CD4-positive, alpha-beta memory T cell (primary cell): ENCODE data around the gene LRRC4B. TPM values are rescaled to one million over a fixed set of nuclear protein-coding genes. Genes with fewer than 3 reads are reported as not detected.

Source experiments
- CTCF ChIA-PET: fragments of 350-600 bp; sonication (Branson Sonifier 250); formaldehyde crosslinking; loops from one replicate; lab custom pipeline; 2021; ENCODE audit warnings: inconsistent platforms; ENCODE audit not compliant: partially characterized antibody; lab: Charles Lee
- POLR2A ChIA-PET: fragments of 350-600 bp; sonication (Branson Sonifier 250); formaldehyde crosslinking; loops from one replicate; lab custom pipeline; 2021; ENCODE audit not compliant: partially characterized antibody; lab: Charles Lee
- DNase-seq, 5 donors: peaks; one replicate each; pipeline versions ENCODE4 v3.0.0 to v3.0.0-alpha.2; 2020 to 2022; ENCODE audit warnings: mixed read lengths in 1 of 5
- H3K27ac ChIP-seq: one replicate; pipeline ENCODE4 v1.7.0; 2013; ENCODE audit warnings: low read depth, low read length
- H3K27me3 ChIP-seq: 2 replicates; pipeline ENCODE4 v1.7.0; 2013; ENCODE audit warnings: mild to moderate bottlenecking, low read length, moderate library complexity; ENCODE audit not compliant: insufficient read depth
- H3K36me3 ChIP-seq: 2 replicates; pipeline ENCODE4 v1.7.0; 2013; ENCODE audit warnings: mild to moderate bottlenecking, low read length, moderate library complexity; ENCODE audit not compliant: insufficient read depth
- H3K4me1 ChIP-seq: 2 replicates; pipeline ENCODE4 v1.7.0; 2013; ENCODE audit warnings: mild to moderate bottlenecking, low read length, moderate library complexity; ENCODE audit not compliant: insufficient read depth
- H3K4me3 ChIP-seq, 2 donors: one replicate each; pipeline ENCODE4 v1.7.0; 2013; ENCODE audit warnings: low read length in 2 of 2, mild to moderate bottlenecking in 1 of 2
- H3K9me3 ChIP-seq, 2 donors: one replicate each; pipeline ENCODE4 v1.7.0; 2013; ENCODE audit warnings: low read length in 2 of 2, control low read depth in 1 of 2; ENCODE audit not compliant: control insufficient read depth in 1 of 2
- H3K27ac Mint-ChIP-seq, 7 donors: one replicate each; pipeline ENCODE4 v1.8.0; 2020 to 2021; ENCODE audit warnings: mixed read lengths in 7 of 7, mild to moderate bottlenecking in 6 of 7, inconsistent platforms in 3 of 7, moderate library complexity in 3 of 7
- H3K27me3 Mint-ChIP-seq, 2 donors: one replicate each; pipeline ENCODE4 v1.8.0; 2020 to 2021; ENCODE audit warnings: mixed read lengths in 2 of 2
- H3K36me3 Mint-ChIP-seq, 2 donors: one replicate each; pipeline ENCODE4 v1.8.0; 2020 to 2021; ENCODE audit warnings: mixed read lengths in 2 of 2, inconsistent platforms in 1 of 2, mild to moderate bottlenecking in 1 of 2
- H3K4me1 Mint-ChIP-seq, 4 donors: one replicate each; pipeline ENCODE4 v1.8.0; 2020 to 2021; ENCODE audit warnings: mixed read lengths in 4 of 4, mild to moderate bottlenecking in 1 of 4
- H3K4me3 Mint-ChIP-seq, 8 donors: one replicate each; pipeline ENCODE4 v1.8.0; 2020 to 2021; ENCODE audit warnings: mixed read lengths in 8 of 8, mild to moderate bottlenecking in 7 of 8, moderate library complexity in 6 of 8, inconsistent platforms in 3 of 8
- H3K9me3 Mint-ChIP-seq, 8 donors: one replicate each; pipeline ENCODE4 v1.8.0; 2020 to 2021; ENCODE audit warnings: mixed read lengths in 8 of 8, mild to moderate bottlenecking in 5 of 8, inconsistent platforms in 3 of 8, moderate library complexity in 1 of 8
- intact Hi-C: fragments of 100-400 bp; cut with micrococcal nuclease; formaldehyde crosslinking; loops from one replicate; pipeline ENCODE4 v1.15.1; 2023
- polyA plus RNA-seq, 2 donors: library from polyadenylated mRNA; unstranded; fragments of 300-500 nt; fragmentation: Illumina TruSeq; gene quantifications; one replicate each; pipeline ENCODE4 v1.2.3, GENCODE V29; 2021
- total RNA-seq, 2 experiments: library from RNA; stranded (reverse); gene quantifications; one replicate each; pipeline ENCODE4 v1.2.3, GENCODE V29; 2021

The LRRC4B gene
- total and polyA plus RNA-seq, 4 experiments from 2014 or later: 0.08 TPM; not detected in 3

DNA sequence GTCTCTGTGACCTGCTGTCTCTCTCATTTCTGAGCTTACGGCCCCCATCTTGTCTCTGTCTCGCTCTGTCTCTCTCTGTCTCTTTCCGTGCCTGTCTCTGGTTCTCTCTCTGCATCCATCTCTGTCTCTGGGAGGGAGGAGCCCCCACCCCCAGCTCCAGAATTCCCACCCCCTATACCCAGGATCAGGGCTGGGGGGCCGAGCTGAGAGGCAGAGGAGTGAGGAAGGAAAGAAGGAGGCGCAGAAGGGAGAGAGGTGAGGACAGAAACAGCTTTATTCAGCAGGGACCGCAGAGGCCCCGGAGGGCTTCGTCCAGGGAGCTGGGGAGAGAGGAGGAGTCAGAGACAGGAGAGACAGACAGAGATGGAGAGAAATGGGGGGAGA lies 71.2 kb downstream of the LRRC4B start:
- no peak overlapping the region for H3K4me3 ChIP-seq
- ChIA-PET CTCF (no interaction called here), POLR2A (interaction anchor here (1.4 kb wide), 1 partner anchor 14 kb away, joined by 5 read pairs; the partner anchor contains the start of gene JOSD2)
- H3K9me3 Mint-ChIP-seq: no peaks in the 10 kb centered on the region
- H3K27ac ChIP-seq: no peak overlapping the region
- H3K27me3 ChIP-seq: no peaks in the 10 kb centered on the region
- no peaks in the 10 kb centered on the region for H3K9me3 ChIP-seq
- H3K4me1 ChIP-seq: peaks cover 3% of the 10 kb centered on the region
- H3K36me3 Mint-ChIP-seq: peaks cover 1 to 7% of the 10 kb centered on the region in 2 donors
- no peak overlapping the region for H3K27ac Mint-ChIP-seq
- H3K4me3 Mint-ChIP-seq: no peak overlapping the region
- H3K27me3 Mint-ChIP-seq: no peaks in the 10 kb centered on the region
- no peaks in the 10 kb centered on the region for H3K36me3 ChIP-seq
- H3K4me1 Mint-ChIP-seq: peaks cover 4 to 5% (median 5%) of the 10 kb centered on the region in 4 donors
- DNase-seq: peak in 1 of 5 donors; percentile 2
- intact Hi-C loops: no loop called here

DNA sequence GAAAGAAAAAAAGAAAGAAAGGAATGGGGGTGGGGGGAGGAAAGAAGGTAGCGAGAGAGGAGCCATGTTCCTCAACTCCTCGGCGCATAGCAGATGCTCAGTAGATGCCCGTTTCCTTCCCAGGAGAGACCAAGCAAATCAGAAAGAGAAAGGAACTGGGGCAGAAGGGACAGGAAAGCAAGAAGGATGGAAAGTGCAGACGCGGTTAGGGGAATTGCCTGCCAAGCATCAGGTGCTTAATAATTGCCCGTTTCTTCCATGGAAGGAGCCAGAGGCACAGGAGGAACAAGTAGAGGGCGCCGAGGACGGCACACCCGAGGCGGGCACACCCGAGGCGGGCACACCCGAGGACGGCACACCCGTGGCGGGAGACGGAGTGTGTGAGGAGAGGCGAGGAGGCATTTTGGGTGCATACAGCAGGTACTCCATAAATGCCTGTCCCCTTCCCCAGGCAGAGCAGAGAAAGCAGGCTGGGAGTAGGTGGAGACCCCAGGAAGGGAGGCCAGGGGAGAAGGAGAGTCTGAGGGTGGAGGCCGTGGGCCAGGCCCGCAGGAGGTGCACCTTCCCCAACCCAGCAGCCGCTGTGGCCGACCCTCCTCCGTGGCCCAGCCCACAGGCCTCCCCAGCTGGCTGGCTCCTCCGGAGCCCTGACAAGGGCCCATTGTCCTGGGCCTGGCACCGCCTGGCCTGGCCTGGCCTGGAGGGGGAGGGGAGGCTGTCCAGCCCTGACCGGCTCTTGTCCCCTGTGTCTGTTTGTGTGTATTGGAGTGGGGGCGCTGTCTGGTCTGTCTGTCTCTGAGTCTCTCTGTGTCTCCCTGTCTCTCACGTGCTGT lies 71.8 kb downstream of the LRRC4B start:
- H3K36me3 Mint-ChIP-seq: peaks cover 3 to 7% of the 10 kb centered on the region in 2 donors
- H3K4me1 Mint-ChIP-seq: peaks cover 10 to 11% (median 11%) of the 10 kb centered on the region in 4 donors
- Histone ChIP-seq H3K27ac (no peak overlapping the region), H3K4me1 (peaks cover 9% of the 10 kb centered on the region), H3K36me3 (no peaks in the 10 kb centered on the region), H3K4me3 (no peak overlapping the region), H3K27me3 (no peaks in the 10 kb centered on the region), H3K9me3 (no peaks in the 10 kb centered on the region)
- H3K9me3 Mint-ChIP-seq: no peaks in the 10 kb centered on the region
- ChIA-PET POLR2A (interaction anchor here (1.4 kb wide), 1 partner anchor 15 kb away, joined by 5 read pairs; the partner anchor contains the start of gene JOSD2), CTCF (no interaction called here)
- peak in 1 of 5 donors; percentile 9 for DNase-seq
- H3K27me3 Mint-ChIP-seq: no peaks in the 10 kb centered on the region
- H3K27ac Mint-ChIP-seq: peak overlapping the region in 1 of 7 donors; percentile 29
- intact Hi-C loops: no loop called here
- no peak overlapping the region for H3K4me3 Mint-ChIP-seq

DNA sequence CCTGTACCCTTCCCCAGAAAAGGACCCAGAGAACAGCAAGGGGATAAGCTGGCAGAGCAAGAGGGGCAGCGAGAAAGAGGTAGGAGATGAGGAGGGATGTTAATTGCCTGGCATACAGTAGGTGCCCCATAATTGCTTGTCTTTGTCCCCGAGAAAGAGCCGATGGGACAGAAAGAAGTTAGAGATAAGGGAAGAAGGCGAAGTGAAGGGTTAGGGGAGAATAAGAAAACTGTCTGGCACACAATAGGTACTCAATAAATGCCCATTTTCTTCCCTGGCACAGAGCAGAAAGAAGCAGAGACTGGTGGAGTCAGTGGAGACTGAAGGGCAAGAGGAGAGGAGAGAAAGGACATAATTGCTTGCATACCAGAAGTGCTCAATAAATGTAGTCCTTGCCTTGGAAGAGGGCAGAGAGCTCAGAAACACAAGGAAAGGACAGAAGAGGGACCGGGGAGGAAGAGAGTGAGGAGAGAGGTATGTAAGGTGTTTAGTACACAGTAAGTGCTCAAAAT lies 73.2 kb downstream of the LRRC4B start:
- H3K27ac Mint-ChIP-seq: no peak overlapping the region
- H3K4me3 Mint-ChIP-seq: no peak overlapping the region
- H3K4me1 ChIP-seq: peaks cover 12% of the 10 kb centered on the region
- intact Hi-C loops: no loop called here
- peaks cover 12 to 23% (median 20%) of the 10 kb centered on the region in 4 donors for H3K4me1 Mint-ChIP-seq
- no peaks in the 10 kb centered on the region for H3K27me3 ChIP-seq
- POLR2A ChIA-PET: no interaction called here
- H3K27me3 Mint-ChIP-seq: no peaks in the 10 kb centered on the region
- peaks cover 3 to 7% of the 10 kb centered on the region in 2 donors for H3K36me3 Mint-ChIP-seq
- H3K9me3 ChIP-seq: no peaks in the 10 kb centered on the region
- DNase-seq: no peak
- CTCF ChIA-PET: no interaction called here
- no peak overlapping the region for H3K27ac ChIP-seq
- H3K36me3 ChIP-seq: no peaks in the 10 kb centered on the region
- no peak overlapping the region for H3K4me3 ChIP-seq
- H3K9me3 Mint-ChIP-seq: no peaks in the 10 kb centered on the region

DNA sequence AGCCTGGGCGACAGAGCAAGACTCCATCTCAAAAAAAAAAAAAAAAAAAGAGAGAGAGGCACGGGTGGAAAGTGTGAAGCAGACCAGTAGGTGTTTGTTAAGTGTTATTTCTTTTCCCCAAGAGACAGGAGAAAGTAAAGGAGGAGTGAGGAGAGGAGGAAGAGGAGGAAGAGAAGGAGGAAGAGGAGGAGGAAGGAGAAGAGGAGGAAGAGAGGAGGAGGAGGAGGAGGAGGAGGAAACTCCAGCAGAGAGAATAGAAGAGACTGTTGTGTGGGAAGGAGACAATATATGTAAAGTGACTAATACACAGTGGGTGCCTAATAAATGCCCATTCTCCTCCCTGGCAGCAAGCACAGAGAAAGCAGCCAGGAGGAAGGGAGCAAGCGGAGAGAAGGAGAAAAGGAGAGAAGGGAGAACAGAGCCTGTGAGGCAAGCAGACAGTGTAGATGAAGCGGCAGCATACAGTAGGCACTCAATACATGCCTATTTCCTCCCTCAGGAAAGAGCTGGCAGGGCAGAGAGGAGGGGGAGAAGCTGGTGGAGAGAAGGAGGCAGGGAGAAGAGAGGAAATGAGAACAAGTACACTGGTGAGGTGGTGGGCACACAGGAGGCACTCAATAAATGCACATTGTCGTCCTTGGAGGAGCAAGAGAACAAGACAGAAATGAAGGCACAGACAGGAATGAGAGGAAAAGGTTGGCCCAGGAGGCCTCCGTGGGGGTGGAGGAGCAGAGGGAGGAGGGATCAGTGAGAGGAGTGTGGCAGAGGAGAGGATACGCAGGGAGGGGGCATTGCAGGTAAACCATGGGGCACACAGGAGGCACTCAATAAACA lies 73.8 kb downstream of the LRRC4B start:
- POLR2A ChIA-PET: no interaction called here
- H3K27ac Mint-ChIP-seq: peak overlapping the region in 3 of 7 donors; percentile 23 to 58 (median 37)
- H3K27me3 Mint-ChIP-seq: no peaks in the 10 kb centered on the region
- CTCF ChIA-PET: no interaction called here
- H3K9me3 Mint-ChIP-seq: no peaks in the 10 kb centered on the region
- Histone ChIP-seq H3K4me3 (no peak overlapping the region), H3K36me3 (no peaks in the 10 kb centered on the region), H3K27ac (no peak overlapping the region), H3K27me3 (no peaks in the 10 kb centered on the region), H3K9me3 (no peaks in the 10 kb centered on the region), H3K4me1 (peaks cover 12% of the 10 kb centered on the region)
- no peak for DNase-seq
- H3K36me3 Mint-ChIP-seq: peaks cover 3 to 10% of the 10 kb centered on the region in 2 donors
- H3K4me3 Mint-ChIP-seq: peak overlapping the region in 1 of 8 donors; percentile 28
- H3K4me1 Mint-ChIP-seq: peaks cover 15 to 27% (median 20%) of the 10 kb centered on the region in 4 donors
- intact Hi-C loops: no loop called here

DNA sequence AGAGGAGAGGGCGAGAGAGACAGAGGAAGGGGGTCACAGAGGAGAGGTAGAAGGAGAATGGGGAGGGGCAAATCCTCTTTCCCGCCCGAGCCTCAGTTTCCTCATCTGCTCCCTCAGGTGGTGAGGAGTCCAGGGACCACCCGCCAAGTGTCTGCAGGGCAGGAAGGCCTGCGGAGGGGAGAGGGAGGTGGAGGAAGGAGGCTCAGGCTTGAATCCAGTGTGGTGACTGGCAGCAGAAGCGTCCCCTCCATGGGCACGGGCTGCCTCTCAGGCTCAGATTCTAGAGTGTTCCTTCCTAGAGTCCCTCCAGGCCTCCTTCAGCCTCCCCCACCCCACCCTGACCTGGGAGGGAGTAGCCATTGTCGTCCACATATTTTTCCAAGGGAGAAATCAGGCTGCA lies 75.1 kb downstream of the LRRC4B start:
- Mint-ChIP-seq H3K4me1 (peaks cover 19 to 35% (median 21%) of the 10 kb centered on the region in 4 donors), H3K4me3 (no peak overlapping the region), H3K27ac (no peak overlapping the region), H3K27me3 (no peaks in the 10 kb centered on the region), H3K36me3 (peaks cover 7 to 14% of the 10 kb centered on the region in 2 donors), H3K9me3 (no peaks in the 10 kb centered on the region)
- no peak for DNase-seq
- intact Hi-C loops: no loop called here
- Histone ChIP-seq H3K9me3 (no peaks in the 10 kb centered on the region), H3K4me1 (peaks cover 12% of the 10 kb centered on the region), H3K27ac (no peak overlapping the region), H3K27me3 (no peaks in the 10 kb centered on the region), H3K4me3 (no peak overlapping the region), H3K36me3 (no peaks in the 10 kb centered on the region)
- ChIA-PET CTCF (no interaction called here), POLR2A (no interaction called here)

DNA sequence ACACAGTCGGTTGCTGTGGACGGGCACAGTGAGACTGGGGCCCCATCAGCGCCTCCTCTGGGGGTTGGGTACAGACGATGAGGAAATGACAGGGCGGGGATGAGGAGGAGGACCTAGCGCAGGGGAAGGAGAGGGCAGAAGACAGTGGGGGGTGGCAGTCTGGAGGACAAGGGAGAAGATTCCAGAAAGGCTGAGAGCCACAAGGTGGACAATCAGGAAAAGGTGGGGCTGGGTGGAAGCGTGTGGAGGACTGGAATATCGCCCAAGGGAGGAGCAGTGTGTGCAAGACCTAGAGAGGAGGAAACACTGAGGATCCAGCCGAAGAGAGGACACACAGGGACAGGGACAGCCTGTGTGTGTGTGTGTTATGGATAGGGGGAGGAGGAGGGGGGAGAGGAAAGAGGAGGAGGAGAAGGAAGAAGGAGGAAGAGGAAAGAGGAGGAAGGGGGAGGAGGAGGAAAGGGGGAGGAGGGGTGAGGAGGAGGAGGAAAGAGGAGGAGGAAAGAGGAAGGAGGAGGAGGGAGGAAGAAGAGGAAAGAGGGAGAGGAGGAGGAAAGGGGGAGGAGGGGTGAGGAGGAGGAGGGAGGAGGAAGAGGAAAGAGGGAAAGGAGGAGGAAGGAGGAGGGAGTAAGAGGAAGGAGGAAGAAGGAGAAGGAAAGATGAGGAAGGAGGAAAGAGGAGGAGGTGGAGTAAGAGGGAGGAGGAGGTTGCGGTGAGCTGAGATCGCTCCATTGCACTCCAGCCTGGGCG lies 75.8 kb downstream of the LRRC4B start:
- intact Hi-C loops: no loop called here
- no peaks in the 10 kb centered on the region for H3K36me3 ChIP-seq
- no peaks in the 10 kb centered on the region for H3K9me3 ChIP-seq
- H3K27ac ChIP-seq: no peak overlapping the region
- H3K4me3 ChIP-seq: no peak overlapping the region
- peak overlapping the region; percentile 50 to 92 (median 78) for H3K27ac Mint-ChIP-seq
- no peaks in the 10 kb centered on the region for H3K27me3 ChIP-seq
- DNase-seq: no peak
- H3K27me3 Mint-ChIP-seq: no peaks in the 10 kb centered on the region
- H3K9me3 Mint-ChIP-seq: no peaks in the 10 kb centered on the region
- peaks cover 19 to 38% (median 22%) of the 10 kb centered on the region in 4 donors for H3K4me1 Mint-ChIP-seq
- CTCF ChIA-PET: no interaction called here
- peaks cover 7 to 14% of the 10 kb centered on the region in 2 donors for H3K36me3 Mint-ChIP-seq
- POLR2A ChIA-PET: no interaction called here
- H3K4me3 Mint-ChIP-seq: peak overlapping the region in 6 of 8 donors; percentile 18 to 72 (median 52)
- H3K4me1 ChIP-seq: peaks cover 12% of the 10 kb centered on the region
